IMR-90 (cell line): Measurements from ENCODE around the gene PPP1R14C. TPM values are rescaled to one million over a fixed set of nuclear protein-coding genes. Genes with fewer than 3 reads are reported as not detected.

Experiments used
- ATAC-seq: fragments of 200-7000 bp; cut with Tn5 transposase; 2 replicates; pipeline ENCODE4 v1.9.1; 2020; ENCODE audit warnings: low read depth, mild to moderate bottlenecking, moderate library complexity
- BruUV-seq: library from RNA; stranded (reverse); fragments of 400-500 nt; replicated peaks from 2 replicates; lab custom pipeline; 2021; lab: Mats Ljungman, UMichigan
- CTCF ChIA-PET: fragments of 300-600 bp; formaldehyde crosslinking; extraction: SDS; loops from one replicate; lab custom pipeline; 2021; ENCODE audit warnings: antibody characterized with exemption; lab: Yijun Ruan, JAX
- POLR2A ChIA-PET: fragments of 300-600 bp; sonication (Branson Sonifier 250); formaldehyde crosslinking; loops from one replicate; lab custom pipeline; 2022; ENCODE audit warnings: antibody characterized with exemption; ENCODE audit not compliant: unreplicated experiment; lab: Charles Lee
- DNase-seq: peaks from one replicate; pipeline ENCODE4 v3.0.0; 2013
- H2AFZ ChIP-seq: replicated peaks from 2 replicates; pipeline ENCODE3; 2013; ENCODE audit warnings: low read length, mild to moderate bottlenecking; ENCODE audit not compliant: poor library complexity
- H2AK5ac ChIP-seq: 2 replicates; pipeline ENCODE4 v1.6.1; 2013; ENCODE audit warnings: low read depth, low read length, inconsistent platforms
- H2AK9ac ChIP-seq: replicated peaks from 2 replicates; pipeline ENCODE3; 2013; ENCODE audit warnings: mild to moderate bottlenecking, low read depth, low read length, moderate library complexity; ENCODE audit not compliant: poor library complexity
- H2BK120ac ChIP-seq: 2 replicates; pipeline ENCODE4 v1.6.1; 2013; ENCODE audit warnings: low read depth, low read length, inconsistent platforms
- H2BK15ac ChIP-seq: 3 replicates; pipeline ENCODE4 v1.6.1; 2013; ENCODE audit warnings: low read depth, low read length, inconsistent platforms
- H2BK20ac ChIP-seq: 2 replicates; pipeline ENCODE4 v1.6.1; 2013; ENCODE audit warnings: low read depth, mild to moderate bottlenecking, inconsistent platforms, low read length, moderate library complexity
- H2BK5ac ChIP-seq: 2 replicates; pipeline ENCODE4 v1.6.1; 2013; ENCODE audit warnings: mild to moderate bottlenecking, low read depth, low read length, inconsistent platforms; ENCODE audit not compliant: poor library complexity, severe bottlenecking
- H3K14ac ChIP-seq: replicated peaks from 2 replicates; pipeline ENCODE4 v1.6.1; 2013; ENCODE audit warnings: low read depth, low read length, inconsistent platforms
- H3K18ac ChIP-seq: 2 replicates; pipeline ENCODE4 v1.6.1; 2013; ENCODE audit warnings: low read depth, low read length, control low read depth
- H3K23ac ChIP-seq: 2 replicates; pipeline ENCODE4 v1.6.1; 2013; ENCODE audit warnings: low read depth, low read length, inconsistent platforms
- H3K27ac ChIP-seq: 2 replicates; pipeline ENCODE4 v1.5.1; 2013; ENCODE audit warnings: mild to moderate bottlenecking, control low read depth, low read length; ENCODE audit not compliant: insufficient read depth
- H3K27me3 ChIP-seq: 2 replicates; pipeline ENCODE4 v1.6.1; 2013; ENCODE audit warnings: low read length; ENCODE audit not compliant: control insufficient read depth, insufficient read depth
- H3K36me3 ChIP-seq: 2 replicates; pipeline ENCODE4 v1.6.1; 2013; ENCODE audit warnings: low read length, mixed read lengths; ENCODE audit not compliant: control insufficient read depth, insufficient read depth
- H3K4ac ChIP-seq: 2 replicates; pipeline ENCODE4 v1.6.1; 2013; ENCODE audit warnings: low read depth, low read length, inconsistent platforms
- H3K4me1 ChIP-seq: 2 replicates; pipeline ENCODE4 v1.6.1; 2013; ENCODE audit warnings: low read length, mixed read lengths; ENCODE audit not compliant: control insufficient read depth, insufficient read depth
- H3K4me2 ChIP-seq: 2 replicates; pipeline ENCODE4 v1.6.1; 2013; ENCODE audit warnings: low read depth, mild to moderate bottlenecking, control low read depth, low read length, moderate library complexity
- H3K4me3 ChIP-seq: 2 replicates; pipeline ENCODE4 v1.5.1; 2013; ENCODE audit warnings: low read depth, mild to moderate bottlenecking, control low read depth, low read length, moderate library complexity; ENCODE audit not compliant: insufficient read depth
- H3K56ac ChIP-seq: 2 replicates; pipeline ENCODE4 v1.6.1; 2013; ENCODE audit warnings: low read length, inconsistent platforms; ENCODE audit not compliant: insufficient read depth; ENCODE audit errors: extremely low read depth
- H3K79me1 ChIP-seq, 2 experiments: 2 replicates each; pipeline ENCODE4 v1.6.1; 2013; ENCODE audit warnings: low read length in 2 of 2, inconsistent platforms in 1 of 2, low read depth in 1 of 2
- H3K9ac ChIP-seq: 2 replicates; pipeline ENCODE4 v1.6.1; 2013; ENCODE audit warnings: low read depth, low read length, control low read depth
- H3K9me1 ChIP-seq: 2 replicates; pipeline ENCODE4 v1.6.1; 2013; ENCODE audit warnings: low read length, inconsistent platforms; ENCODE audit not compliant: insufficient read depth
- H3K9me3 ChIP-seq: 2 replicates; pipeline ENCODE4 v1.6.1; 2013; ENCODE audit warnings: low read length; ENCODE audit not compliant: control insufficient read depth, insufficient read depth
- H4K20me1 ChIP-seq: 2 replicates; pipeline ENCODE4 v1.6.1; 2013; ENCODE audit warnings: low read length, inconsistent platforms; ENCODE audit not compliant: insufficient read depth
- H4K5ac ChIP-seq: 2 replicates; pipeline ENCODE4 v1.6.1; 2013; ENCODE audit warnings: mild to moderate bottlenecking, low read depth, low read length, control low read depth
- H4K8ac ChIP-seq, 2 experiments: 2 replicates each; pipeline ENCODE4 v1.6.1; 2013; ENCODE audit warnings: low read depth in 2 of 2, low read length in 2 of 2, control low read depth in 1 of 2, inconsistent platforms in 1 of 2
- H4K91ac ChIP-seq: 2 replicates; pipeline ENCODE4 v1.6.1; 2013; ENCODE audit warnings: low read depth, low read length, inconsistent platforms; ENCODE audit not compliant: insufficient read depth
- BHLHE40 ChIP-seq: fragments of 150-350 bp; IDR thresholded peaks from 2 replicates; pipeline ENCODE4 v1.6.1; 2016; ENCODE audit warnings: mild to moderate bottlenecking, low read depth, low read length
- CEBPB ChIP-seq: IDR thresholded peaks from 2 replicates; pipeline ENCODE4 v1.6.1; 2012; ENCODE audit warnings: low read depth, low read length, improper control_type of control experiment
- CHD1 ChIP-seq: IDR thresholded peaks from 2 replicates; pipeline ENCODE4 v1.6.1; 2012; ENCODE audit warnings: low read depth, low read length, improper control_type of control experiment
- CTCF ChIP-seq: conservative IDR thresholded peaks from 2 replicates; pipeline ENCODE4 v1.5.1; 2012; ENCODE audit warnings: mild to moderate bottlenecking, low read depth, low read length, improper control_type of control experiment
- ELK1 ChIP-seq: fragments of 150-350 bp; IDR thresholded peaks from 2 replicates; pipeline ENCODE4 v1.6.1; 2016; ENCODE audit warnings: low read depth, mild to moderate bottlenecking, low read length, moderate library complexity, borderline replicate concordance
- FOS ChIP-seq: fragments of 150-350 bp; IDR thresholded peaks from 2 replicates; pipeline ENCODE4 v1.6.1; 2016; ENCODE audit warnings: low read depth, low read length
- MAFK ChIP-seq: IDR thresholded peaks from 2 replicates; pipeline ENCODE4 v1.6.1; 2012; ENCODE audit warnings: low read depth, low read length, improper control_type of control experiment
- MAZ ChIP-seq: IDR thresholded peaks from 2 replicates; pipeline ENCODE4 v1.6.1; 2012; ENCODE audit warnings: low read depth, mild to moderate bottlenecking, low read length, improper control_type of control experiment, moderate library complexity, borderline replicate concordance
- MXI1 ChIP-seq: IDR thresholded peaks from 2 replicates; pipeline ENCODE4 v1.6.1; 2012; ENCODE audit warnings: low read depth, mild to moderate bottlenecking, low read length, moderate library complexity, borderline replicate concordance
- NFE2L2 ChIP-seq: fragments of 150-350 bp; IDR thresholded peaks from 2 replicates; pipeline ENCODE4 v1.6.1; 2016; ENCODE audit warnings: low read depth, mild to moderate bottlenecking, low read length
- POLR2A ChIP-seq: IDR thresholded peaks from 2 replicates; pipeline ENCODE4 v1.6.1; 2012; ENCODE audit warnings: mild to moderate bottlenecking, low read depth, low read length
- RAD21 ChIP-seq: IDR thresholded peaks from 2 replicates; pipeline ENCODE4 v1.6.1; 2012; ENCODE audit warnings: low read length, improper control_type of control experiment
- RCOR1 ChIP-seq: IDR thresholded peaks from 2 replicates; pipeline ENCODE4 v1.6.1; 2012; ENCODE audit warnings: mild to moderate bottlenecking, low read length, improper control_type of control experiment; ENCODE audit not compliant: insufficient replicate concordance
- RFX5 ChIP-seq: IDR thresholded peaks from 2 replicates; pipeline ENCODE4 v1.8.0; 2012; ENCODE audit warnings: low read depth, mild to moderate bottlenecking, low read length, moderate library complexity
- SMC3 ChIP-seq: fragments of 150-350 bp; IDR thresholded peaks from 2 replicates; pipeline ENCODE4 v1.6.1; 2016; ENCODE audit warnings: low read depth, mild to moderate bottlenecking, antibody characterized with exemption, low read length, moderate library complexity
- USF2 ChIP-seq: fragments of 150-350 bp; IDR thresholded peaks from 2 replicates; pipeline ENCODE4 v1.6.1; 2017; ENCODE audit warnings: mild to moderate bottlenecking, antibody characterized with exemption, low read length, low read depth
- WGBS, 2 experiments: methylation state at CpG; one replicate each; pipeline versions ENCODE4 v1.1.5 to v1.1.7; 2013; ENCODE audit warnings: missing lambda C conversion rate in 2 of 2; ENCODE audit not compliant: insufficient read length in 1 of 2; ENCODE audit errors: extremely low coverage in 2 of 2; 5-methylcytosine and 5-hydroxymethylcytosine counted together
- dilution Hi-C: fragments of 300-500 bp; cut with HindIII; formaldehyde crosslinking; loops from one replicate; pipeline ENCODE4 v1.14.3; 2018; ENCODE audit warnings: low sequenced_read_pairs; ENCODE audit not compliant: unreplicated experiment
- in situ Hi-C: fragments of 300-500 bp; cut with MboI; formaldehyde crosslinking; loops from 3 replicates; pipeline ENCODE4 v1.14.3; 2019; ENCODE audit warnings: low sequenced_read_pairs, inconsistent platforms, mixed read lengths
- intact Hi-C: fragments of 100-400 bp; cut with micrococcal nuclease; formaldehyde crosslinking; loops from 2 replicates; pipeline ENCODE4 v1.10.0; 2022
- polyA plus RNA-seq, 3 experiments: library from polyadenylated mRNA; depleted of rRNA; stranded (reverse); fragments of >200 nt; gene quantifications; 2 replicates each; pipeline ENCODE4 v1.2.3, GENCODE V29; 2012; ENCODE audit warnings: low replicate concordance in 1 of 3
- total RNA-seq: library from RNA; depleted of rRNA; stranded (reverse); fragments of >200 nt; gene quantifications from 2 replicates; pipeline ENCODE4 v1.2.3, GENCODE V29; 2012

Gene PPP1R14C
- total and polyA plus RNA-seq, 2 of the 4 experiments (the other 2 are of a cell fraction): not detected

- CTCF ChIA-PET: no interaction called here
- no peak overlapping the region for H2BK15ac ChIP-seq
These were observed 96.1 kb downstream of the PPP1R14C start for GRCh38 chr6:150238846-150239407.

More at GRCh38 chr6:150238846-150239407, 96.1 kb downstream of the PPP1R14C start:
- Histone ChIP-seq H2AK9ac (no peak overlapping the region), H3K9me1 (no peaks in the 10 kb centered on the region), H3K4ac (no peak overlapping the region), H4K20me1 (no peaks in the 10 kb centered on the region), H3K27me3 (no peaks in the 10 kb centered on the region), H3K4me3 (no peak overlapping the region), H3K4me1 (0 out of 2 replicates have a peak, but pooled peaks cover 2% of the 10 kb centered on the region), H2BK120ac (no peak overlapping the region), H3K36me3 (no peaks in the 10 kb centered on the region), H4K5ac (no peak overlapping the region), H3K27ac (no peak overlapping the region), H4K91ac (no peak overlapping the region), H2BK20ac (no peak overlapping the region), H4K8ac (no peak overlapping the region), H3K9ac (no peak overlapping the region), H2BK5ac (no peak overlapping the region), H2AFZ (no peak overlapping the region), H2AK5ac (no peak overlapping the region), H3K79me1 (no peaks in the 10 kb centered on the region), H3K18ac (no peak overlapping the region), H3K4me2 (no peak overlapping the region), H3K23ac (no peak overlapping the region), H3K14ac (no peak overlapping the region), H3K9me3 (no peaks in the 10 kb centered on the region), H3K56ac (no peak overlapping the region)
- ATAC-seq (no peak), DNase-seq (no peak)
- no CpG with 5 or more reads among the region's 6 CpGs for WGBS, 2 experiments
- dilution Hi-C loops (no loop called here), in situ Hi-C loops (no loop called here), intact Hi-C loops (no loop called here)
- POLR2A ChIA-PET: no interaction called here
- TF ChIP-seq BHLHE40: no peak
- TF ChIP-seq CEBPB: no peak
- TF ChIP-seq CHD1: no peak
- no peak for TF ChIP-seq RAD21
- no peak for TF ChIP-seq NFE2L2
- no peak for TF ChIP-seq RCOR1
- no peak for TF ChIP-seq POLR2A
- TF ChIP-seq MAZ: no peak
- TF ChIP-seq ELK1: no peak
- TF ChIP-seq MXI1: no peak
- no peak for TF ChIP-seq MAFK
- no peak for TF ChIP-seq USF2
- no peak for TF ChIP-seq RFX5
- TF ChIP-seq SMC3: no peak
- TF ChIP-seq FOS: no peak
- no peak for TF ChIP-seq CTCF
- BruUV-seq: no TSS peak
